NCI-H510A treated with DMSO at 0.1 percent for 48 hours (cell line): ENCODE measurements around the gene MTERF1.
A peak's percentile ranks its signal among the peaks of the same experiment; 100 is the strongest.
"Not testable (repeated sequence)": the region's sequence is repeated elsewhere in the genome, so short reads cannot be mapped to it uniquely, and the experiment has no call there.

ENCODE experiments used
- DNase-seq: peaks from one replicate; lab custom pipeline; 2025; lab: John Stamatoyannopoulos, UW

Gene MTERF1, protein sequence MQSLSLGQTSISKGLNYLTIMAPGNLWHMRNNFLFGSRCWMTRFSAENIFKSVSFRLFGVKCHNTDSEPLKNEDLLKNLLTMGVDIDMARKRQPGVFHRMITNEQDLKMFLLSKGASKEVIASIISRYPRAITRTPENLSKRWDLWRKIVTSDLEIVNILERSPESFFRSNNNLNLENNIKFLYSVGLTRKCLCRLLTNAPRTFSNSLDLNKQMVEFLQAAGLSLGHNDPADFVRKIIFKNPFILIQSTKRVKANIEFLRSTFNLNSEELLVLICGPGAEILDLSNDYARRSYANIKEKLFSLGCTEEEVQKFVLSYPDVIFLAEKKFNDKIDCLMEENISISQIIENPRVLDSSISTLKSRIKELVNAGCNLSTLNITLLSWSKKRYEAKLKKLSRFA

DNA sequence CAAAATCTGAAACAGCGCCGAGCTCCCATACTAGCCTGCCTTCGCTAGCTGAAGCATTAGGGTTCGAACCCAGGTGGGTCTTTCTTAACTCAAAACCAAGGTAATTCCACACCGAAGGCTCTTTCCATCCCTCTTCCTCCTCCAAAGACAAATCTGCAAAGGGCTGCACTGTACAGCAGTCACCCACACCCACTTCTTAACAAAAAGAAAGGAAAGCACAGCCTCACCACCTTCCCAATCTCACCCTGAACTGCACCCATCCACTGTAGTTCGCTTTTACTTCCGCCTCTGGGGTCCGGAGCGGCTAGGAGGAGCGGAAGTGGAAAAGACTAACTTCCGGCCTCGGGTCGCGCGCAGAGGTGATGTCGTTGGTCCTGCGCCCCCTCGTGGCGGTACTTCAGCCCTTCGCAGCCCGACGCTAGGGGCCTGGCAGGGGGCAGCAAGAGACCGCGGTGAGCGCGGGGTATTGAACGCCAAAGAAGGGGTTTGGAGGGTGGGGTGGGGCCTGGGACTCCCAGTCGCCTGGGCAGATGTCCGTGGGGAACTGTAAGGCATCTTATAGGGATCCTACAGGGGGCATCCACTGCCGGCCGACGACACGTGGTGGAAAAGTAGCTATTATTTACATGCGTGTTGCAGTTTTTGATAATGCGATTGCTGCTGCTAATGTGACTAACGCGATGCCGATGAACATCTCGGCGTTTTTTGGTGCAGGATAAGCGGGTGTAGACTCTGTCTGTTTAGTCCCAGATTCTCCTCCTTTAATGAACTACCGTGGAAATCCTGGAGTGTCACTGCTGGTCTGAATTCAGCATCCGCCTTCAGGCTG, at the start of gene MTERF1:
MTERF1 (minus strand) TSS at position 290 of the 829 bp plus-strand sequence. CDS start 619 bp downstream, outside the sequence.
- peak; percentile 87 for DNase-seq

DNA sequence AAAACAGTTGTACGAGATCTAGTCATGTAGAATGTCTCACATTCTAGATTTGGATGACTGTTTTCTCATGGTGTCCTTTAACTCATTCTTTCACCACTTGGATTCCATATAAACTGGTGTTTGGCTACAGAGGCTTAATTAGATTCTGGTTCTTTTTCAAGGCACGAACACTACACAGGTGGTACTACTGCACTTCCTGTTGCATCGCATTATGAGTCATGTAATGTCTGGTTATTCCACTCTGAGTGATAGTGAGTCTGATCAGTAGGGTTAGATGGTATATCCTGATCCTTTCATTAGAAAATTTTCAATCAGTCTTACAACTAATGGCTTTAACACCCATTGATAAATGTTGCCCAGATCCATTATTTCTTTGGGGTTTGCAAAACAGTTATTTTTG, 49.0 kb upstream of the MTERF1 start:
- DNase-seq: no peak

DNA sequence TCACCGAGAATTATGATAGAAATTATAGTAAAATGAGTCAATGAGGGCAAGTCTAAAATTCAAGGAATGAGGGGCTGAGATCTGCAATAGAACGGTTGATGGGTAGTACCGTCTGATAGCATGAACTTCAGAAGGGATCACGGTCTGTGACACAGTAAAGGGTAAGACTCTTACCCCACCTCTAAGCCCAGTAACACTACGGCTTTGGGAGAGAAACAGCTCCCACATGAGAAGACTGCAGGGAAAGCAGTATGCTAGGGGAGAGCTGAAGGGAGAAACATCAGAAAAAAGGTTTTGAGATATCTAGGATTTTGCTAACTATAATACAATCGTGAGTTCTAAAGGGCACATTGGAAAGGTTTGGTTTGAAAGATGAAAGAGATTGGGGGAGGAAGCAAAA, 47.4 kb upstream of the MTERF1 start:
- DNase-seq: no peak

DNA sequence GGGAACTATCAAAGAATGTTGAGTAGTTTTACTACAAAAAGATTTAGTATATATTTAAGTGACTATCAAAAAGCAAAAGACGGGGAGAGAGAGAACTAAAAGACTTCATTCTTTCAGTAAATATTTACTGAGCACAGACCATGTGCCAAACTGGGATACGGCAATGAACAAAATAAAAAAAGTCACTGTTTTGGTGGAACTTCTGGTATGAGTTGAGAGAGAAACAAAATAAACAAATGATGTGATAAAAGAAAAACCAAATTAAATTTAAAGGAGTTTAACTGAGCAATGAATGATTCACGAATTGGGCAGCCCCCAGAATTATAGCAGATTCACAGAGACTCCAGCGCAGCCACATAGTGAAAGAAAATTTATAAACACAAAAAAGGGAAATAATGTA, 42.4 kb upstream of the MTERF1 start:
- no peak for DNase-seq

DNA sequence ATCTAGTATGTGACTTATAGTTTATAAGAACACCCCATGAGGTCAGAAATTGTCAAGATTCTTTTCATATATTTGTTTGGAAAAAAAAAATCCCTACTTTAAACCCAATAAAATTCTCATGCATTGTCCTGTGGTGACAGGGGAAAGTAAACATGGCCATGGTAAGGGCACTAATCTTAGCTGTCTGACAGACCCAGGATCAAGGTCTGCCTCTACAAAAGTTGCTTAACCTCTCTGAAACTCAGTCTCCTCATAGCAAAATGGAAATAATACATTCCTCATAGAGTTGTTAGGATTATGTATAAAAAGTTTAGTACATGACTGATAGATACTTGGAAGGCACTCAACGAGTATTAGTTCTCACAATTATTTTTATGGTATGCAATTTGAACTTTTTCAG, 37.9 kb upstream of the MTERF1 start:
- no peak for DNase-seq

DNA sequence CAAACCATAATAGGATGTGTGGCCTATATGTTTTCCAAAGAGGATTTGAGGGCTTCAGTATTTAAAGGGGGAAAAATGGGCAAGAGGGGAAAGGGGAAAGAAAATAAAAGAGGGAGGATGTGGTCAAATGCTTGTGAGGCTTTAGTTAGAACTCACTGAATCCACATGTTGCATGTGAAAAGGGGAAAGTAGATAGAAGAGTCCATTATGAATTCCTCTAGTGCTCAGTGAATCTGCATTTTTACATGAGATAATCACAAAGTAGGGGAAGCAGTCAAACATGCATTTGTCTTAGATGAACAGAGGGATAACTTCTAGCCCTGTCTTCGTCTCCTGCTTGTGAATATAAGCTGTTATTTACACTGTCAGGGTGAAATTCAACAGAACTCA, 35.5 kb upstream of the MTERF1 start:
- no peak for DNase-seq

DNA sequence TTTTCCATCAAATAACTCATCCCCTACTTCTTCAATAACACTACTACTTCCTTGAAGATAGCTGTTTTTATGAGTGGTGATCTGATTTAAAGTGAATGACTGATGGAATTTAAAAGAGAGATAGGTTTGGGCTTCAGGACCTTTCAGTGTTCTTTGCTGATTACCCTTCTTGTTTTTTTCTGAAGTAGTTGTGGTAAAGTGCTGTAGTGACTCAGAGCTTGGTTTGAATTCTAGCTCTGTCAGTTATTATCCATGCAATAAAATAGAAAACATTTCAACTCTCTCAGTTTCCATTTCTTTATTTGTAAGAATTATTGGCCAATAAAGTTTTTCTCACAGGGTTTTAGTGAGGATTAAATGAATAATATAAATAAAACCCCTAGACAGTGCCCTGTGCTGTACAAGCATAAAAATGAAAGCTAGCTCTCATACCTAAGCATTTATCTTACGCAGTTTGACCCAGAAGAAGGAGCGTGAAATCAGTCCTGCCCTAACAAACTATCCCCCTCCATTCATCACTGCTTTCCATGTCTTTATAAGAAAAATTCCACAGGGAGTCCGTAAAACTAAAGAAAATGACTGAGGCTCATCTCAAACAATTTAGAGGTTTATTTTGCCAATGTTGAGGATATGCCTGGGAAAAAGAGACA, 35.0 kb upstream of the MTERF1 start:
- DNase-seq: no peak

DNA sequence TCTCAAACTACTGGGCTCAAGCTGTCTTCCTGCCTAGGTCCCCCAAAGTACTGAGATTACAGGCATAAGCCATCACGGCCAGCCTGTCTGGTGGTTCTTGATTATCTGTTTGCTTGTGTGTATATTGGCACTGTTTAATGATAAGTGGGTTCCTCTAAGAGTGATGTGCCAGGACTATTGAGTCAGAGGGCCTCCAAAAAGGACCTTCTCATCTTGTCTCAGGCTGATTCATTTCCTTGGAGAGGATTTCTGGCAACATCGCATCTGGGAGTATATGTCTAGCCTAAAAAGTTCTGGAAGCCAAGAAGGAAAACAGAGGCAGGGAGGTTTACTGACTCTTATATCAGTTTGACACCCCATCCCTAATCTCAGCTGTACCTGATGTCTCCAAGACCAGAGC, 33.1 kb upstream of the MTERF1 start:
- DNase-seq: no peak

DNA sequence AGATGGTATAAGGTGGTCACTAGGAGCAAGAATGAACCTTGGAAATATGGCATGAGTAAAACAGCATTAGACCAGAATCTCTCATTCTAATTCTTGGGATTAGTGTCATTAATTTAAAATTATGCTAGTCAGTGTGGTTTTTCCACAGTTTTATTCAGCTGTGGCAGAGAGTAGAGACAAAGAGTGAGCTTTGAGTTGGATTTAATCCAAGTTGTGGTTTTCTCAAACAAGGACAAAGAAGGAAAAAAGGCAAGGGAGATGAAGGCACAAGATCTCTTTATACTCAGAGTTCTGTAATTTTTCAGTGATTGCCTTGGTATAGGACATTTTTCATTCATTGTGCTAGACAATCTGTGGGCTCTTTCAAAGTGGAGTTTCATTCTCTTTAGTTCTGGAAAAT, 32.0 kb upstream of the MTERF1 start:
- no peak for DNase-seq

DNA sequence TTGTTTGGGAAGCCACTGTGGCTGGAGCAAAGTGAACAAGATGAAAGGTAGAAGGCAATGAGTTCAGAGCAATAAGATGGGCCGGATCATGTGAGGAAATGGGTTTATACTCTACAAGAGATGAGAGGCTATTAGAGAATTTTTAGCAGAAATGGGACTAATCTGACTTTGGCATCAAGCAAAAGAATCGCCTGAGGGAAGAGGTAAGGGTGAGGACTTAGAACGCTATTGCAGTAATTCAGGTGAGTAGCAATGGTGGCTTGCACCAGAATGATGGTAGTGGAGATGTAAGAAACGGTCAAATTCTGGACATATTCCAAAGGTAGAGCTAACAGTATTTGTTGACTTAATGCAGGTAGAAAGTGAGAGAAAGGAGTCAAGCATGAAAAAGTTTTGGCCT, 30.6 kb upstream of the MTERF1 start:
- no peak for DNase-seq

DNA sequence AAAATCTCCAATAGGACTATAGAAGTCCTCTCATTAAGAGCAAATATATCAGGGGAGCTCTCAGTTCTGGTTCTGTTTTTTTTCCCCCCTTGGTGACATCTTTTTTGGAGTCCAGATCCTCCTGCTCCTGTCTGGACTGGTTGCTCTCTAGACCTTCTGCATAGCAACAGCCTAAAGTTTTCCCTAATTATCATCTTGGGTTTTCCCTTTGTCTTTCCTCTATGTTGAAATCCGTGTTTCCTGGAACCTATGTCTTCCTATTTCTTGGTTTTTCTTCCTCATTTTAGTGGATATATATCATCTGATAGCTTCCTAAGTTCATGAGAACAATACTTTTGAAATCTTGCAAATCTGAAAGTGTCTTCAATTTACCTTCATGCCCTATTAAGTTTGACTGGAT, 29.7 kb upstream of the MTERF1 start:
- DNase-seq: no peak

DNA sequence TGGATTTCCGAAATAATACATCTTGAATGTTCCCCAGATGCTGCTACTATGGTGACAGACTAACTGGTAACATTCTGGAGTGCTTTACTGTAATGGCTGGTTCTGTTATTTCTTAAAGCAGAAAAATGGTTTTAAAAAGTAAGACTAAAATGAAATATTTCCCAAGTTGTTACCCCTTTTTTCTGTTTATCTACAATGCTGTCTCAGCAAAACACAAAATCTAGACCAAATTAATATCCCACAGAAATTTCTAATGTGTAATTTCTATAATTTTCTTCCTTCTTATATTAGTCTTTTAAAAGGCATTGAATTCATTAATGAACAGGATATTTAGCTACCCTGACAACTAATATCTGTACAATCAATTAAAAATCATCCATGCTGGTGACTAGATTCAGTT, 19.1 kb upstream of the MTERF1 start:
- no peak for DNase-seq

DNA sequence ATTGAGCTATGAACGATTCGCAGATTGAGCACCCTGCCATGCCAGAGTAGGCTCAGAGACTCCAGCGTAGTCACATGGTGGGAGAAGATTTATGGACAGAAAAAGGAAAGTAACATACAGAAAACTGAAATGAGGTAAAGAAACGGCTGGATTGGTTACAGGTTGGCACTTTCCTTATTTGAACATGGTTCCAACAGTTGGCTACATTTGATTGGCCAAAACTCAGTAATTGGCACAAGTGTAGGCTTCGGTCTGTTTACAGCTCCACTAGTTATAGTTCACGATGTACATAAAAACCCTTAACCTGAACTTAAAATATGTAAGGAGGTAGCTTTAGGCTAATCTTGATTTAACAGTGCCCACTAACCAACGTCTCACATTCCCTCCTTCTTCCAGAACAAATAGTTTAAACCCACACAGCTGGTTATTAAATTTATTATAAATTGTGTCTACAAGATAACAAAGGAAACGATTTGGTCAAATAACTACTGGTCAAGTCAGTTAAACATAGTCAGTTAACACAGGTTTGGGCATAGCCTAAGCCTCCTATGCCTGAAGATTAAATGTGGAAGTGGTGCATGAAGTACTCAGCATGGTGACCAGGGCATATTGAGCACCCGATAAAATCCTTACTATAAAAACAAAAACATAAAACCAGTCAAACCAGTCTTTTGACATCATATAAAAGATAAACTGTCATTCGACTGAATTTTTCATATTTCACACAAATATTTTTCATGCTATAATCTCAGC, 17.9 kb upstream of the MTERF1 start:
- no peak for DNase-seq

DNA sequence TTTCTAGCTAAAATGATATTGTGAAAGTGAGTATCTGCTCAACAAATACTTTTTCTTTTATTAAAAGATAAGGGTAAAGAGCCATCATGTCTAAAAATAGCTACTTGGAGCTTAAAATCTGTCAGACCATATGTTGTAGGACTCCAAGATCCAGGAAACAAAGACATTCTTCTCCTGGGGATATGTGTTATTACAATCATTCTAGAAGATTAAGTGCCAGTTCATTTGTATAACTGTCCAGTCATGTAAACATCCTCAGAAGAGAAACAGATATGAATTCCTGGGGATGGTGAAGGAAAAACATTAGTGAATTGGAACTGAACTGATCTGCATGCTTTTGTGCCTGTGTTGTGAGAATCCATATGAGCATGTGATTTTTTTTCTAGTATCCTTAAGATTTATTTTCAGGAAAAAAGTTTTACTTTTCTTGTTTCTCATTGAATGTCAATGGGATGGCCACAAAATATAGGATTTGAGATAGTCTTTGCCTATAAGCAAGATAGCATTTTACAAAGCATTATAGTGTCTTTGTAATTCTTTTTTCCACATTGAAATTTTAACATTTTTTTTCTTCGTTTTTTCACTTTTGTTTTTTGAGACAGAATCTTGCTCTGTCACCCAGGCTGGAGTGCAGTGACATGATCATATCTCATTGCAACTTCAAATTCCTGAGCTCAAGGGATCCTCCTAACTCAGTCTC, 14.4 kb upstream of the MTERF1 start:
- DNase-seq: no peak

DNA sequence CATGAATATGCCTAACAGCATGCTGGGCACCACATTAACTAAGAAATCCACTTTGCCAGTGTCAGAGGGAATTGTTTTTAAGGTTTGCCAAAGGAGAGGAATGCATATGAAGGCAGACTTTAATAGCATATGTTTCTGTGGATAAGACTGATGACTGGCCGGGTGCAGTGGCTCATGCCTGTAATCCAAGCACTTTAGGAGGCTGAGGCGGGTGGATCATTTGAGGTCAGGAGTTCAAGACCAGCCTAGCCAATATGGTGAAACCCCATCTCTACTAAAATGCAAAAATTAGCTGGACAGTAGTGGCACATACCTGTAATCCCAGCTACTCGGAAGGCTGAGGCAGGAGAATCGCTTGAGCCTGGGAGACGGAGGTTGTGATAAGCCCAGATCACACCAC, 13.2 kb upstream of the MTERF1 start:
- not testable (repeated sequence) for DNase-seq

DNA sequence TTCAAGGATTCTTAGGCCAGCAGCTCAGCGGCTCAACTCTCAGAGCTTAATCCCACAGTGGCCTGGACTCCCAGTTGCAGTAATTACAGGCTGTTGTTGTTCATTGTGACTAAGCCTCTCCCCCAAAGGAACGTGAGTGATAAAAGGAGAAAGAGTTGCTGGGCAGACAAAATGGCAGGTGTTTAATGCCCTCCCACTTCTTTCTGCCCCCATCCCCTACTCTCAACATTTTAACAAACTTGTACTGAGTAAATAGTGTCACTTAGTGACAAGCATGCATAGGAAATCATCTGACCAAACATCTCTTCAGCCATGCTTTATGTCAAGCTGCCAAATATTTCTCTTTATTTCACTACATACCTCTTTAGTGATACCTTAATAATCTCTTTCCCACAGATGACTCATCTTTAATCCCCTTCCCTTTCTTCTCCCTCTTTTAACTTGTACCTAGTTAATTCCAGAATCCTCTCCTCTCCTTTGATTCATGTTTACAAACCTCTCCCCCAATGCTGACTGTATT, 12.4 kb upstream of the MTERF1 start:
- no peak for DNase-seq

DNA sequence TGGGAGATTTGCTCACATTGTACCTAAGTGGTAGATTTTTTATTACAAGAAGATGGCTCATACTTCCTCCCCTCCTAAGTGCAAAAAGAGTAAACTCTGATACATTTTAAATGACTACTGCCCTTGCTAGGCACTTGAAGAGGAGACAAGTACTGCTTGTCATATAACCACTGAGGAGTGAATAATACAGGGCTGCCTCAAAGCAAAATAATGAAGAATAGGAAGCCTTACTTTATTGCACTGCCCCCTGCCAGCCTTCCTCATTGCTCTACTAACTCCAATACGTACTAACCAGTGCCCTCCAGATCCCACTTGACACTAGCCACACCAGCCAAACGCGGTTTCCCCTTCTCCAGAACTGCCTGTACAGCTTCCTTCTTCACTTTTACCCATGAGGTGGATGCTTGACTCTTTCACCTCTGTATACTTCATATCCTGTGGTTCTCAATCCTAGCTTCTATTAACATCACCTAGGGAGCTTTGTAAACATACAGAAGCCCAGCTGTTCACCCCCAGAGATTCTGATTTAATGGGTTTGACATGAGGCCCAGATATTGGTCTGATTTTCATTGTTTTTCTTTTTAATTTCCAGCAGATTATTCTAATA, 11.7 kb upstream of the MTERF1 start:
- DNase-seq: peak; percentile 24

DNA sequence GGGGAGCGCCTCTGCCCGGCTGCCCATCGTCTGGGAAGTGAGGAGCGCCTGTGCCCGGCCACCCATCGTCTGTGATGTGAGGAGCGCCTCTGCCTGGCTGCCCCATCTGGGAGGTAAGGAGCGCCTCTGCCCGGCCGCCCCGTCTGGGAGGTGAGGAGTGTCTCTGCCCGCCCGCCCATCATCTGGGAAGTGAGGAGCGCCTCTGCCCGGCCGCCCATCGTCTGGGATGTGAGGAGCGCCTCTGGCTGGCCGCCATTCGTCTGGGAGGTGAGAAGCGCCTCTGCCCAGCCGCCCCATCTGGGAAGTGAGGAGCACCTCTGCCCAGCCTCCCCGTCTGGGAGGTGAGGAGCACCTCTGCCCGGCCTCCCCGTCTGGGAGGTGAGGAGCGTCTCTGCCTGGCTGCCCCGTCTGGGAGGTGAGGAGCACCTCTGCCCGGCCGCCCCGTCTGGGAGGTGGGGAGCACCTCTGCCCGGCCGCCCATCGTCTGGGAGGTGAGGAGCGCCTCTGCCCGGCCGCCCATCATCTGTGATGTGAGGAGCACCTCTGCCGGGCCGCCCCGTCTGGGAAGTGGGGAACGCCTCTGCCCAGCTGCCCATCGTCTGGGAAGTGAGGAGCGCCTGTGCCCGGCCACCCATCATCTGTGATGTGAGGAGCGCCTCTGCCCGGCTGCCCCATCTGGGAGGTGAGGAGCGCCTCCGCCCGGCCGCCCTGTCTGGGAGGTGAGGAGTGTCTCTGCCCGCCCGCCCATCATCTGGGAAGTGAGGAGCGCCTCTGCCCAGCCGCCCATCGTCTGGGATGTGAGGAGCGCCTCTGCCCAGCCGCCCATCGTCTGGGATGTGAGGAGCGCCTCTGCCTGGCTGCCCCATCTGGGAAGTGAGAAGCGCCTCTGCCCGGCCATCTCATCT, 8.0 kb upstream of the MTERF1 start:
- not testable (repeated sequence) for DNase-seq

DNA sequence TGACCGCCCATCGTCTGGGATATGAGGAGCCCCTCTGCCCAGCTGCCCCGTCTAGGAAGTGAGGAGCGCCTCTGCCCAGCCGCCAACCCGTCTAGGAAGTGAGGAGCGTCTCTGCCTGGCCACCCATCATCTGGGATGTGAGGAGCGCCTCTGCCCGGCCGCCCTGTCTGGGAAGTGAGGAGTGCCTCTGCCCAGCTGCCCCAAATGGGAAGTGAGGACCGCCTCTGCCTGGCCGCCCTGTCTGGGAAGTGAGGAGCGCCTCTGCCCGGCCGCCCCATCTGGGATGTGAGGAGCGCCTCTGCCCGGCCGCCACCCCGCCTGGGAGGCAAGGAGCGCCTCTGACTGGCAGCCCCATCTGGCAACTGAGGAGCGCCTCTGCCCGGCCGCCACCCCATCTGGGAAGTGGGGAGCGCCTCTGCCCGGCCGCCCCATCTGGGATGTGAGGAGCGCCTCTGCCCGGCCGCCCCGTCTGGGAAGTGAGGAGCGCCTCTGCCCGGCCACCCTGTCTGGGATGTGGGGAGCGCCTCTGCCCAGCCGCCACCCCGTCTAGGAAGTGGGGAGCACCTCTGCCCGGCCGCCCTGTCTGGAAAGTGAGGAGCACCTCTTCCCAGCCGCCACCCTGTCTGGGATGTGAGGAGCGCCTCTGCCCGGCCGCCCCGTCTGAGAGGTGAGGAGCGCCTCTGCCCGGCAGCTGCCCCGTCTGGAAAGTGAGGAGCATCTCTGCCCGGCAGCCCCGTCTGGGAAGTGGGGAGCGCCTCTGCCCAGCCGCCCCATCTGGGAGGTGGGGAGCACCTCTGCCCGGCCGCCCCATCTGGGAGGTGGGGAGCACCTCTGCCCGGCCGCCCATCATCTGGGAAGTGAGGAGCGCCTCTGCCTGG, 7.1 kb upstream of the MTERF1 start:
- DNase-seq: not testable (repeated sequence)
